Gastroesophageal sphincter (tissue), 4 donors: ENCODE measurements around the gene GSTM3. TPM values are rescaled to one million over a fixed set of nuclear protein-coding genes. Genes with fewer than 3 reads are reported as not detected.
A peak's percentile ranks its signal among the peaks of the same experiment; 100 is the strongest.
"Not testable (repeated sequence)": the region's sequence is repeated elsewhere in the genome, so short reads cannot be mapped to it uniquely, and the experiment has no call there.

Experiments used
- ATAC-seq: fragments of 150-250 bp; one replicate; pipeline ENCODE4 v1.9.1; 2016; ENCODE audit warnings: mild to moderate bottlenecking, moderate library complexity
- H3K27ac ChIP-seq, 4 donors: fragments of 200-600 bp; sonication (generic) in 3 of 4; 1 replicate in 3 of 4; 2 replicates in 1 of 4; pipeline ENCODE4 v1.5.1; 2016 to 2019
- H3K27me3 ChIP-seq: fragments of 200-600 bp; sonication (generic); one replicate; pipeline ENCODE4 v1.5.1; 2019
- H3K36me3 ChIP-seq, 2 donors: fragments of 200-600 bp; sonication (generic); one replicate each; pipeline ENCODE4 v1.5.1; 2019; ENCODE audit warnings: control low read depth in 1 of 2
- H3K4me1 ChIP-seq, 3 donors: fragments of 200-600 bp; sonication (generic); 1 replicate in 2 of 3; 2 replicates in 1 of 3; pipeline ENCODE4 v1.5.1; 2016 to 2019; ENCODE audit warnings: control low read depth in 2 of 3
- H3K4me3 ChIP-seq, 2 donors: fragments of 200-600 bp; sonication (generic); one replicate each; pipeline ENCODE4 v1.5.1; 2019; ENCODE audit warnings: mild to moderate bottlenecking in 1 of 2, moderate library complexity in 1 of 2
- H3K9me3 ChIP-seq, 3 donors: fragments of 200-600 bp; sonication (generic); one replicate each; pipeline ENCODE4 v1.5.1; 2017 to 2019; ENCODE audit warnings: control low read depth in 2 of 3
- EP300 ChIP-seq: sonication (generic); formaldehyde crosslinking; IDR thresholded peaks from one replicate; pipeline ENCODE4 v1.6.1; 2017; ENCODE audit warnings: antibody characterized with exemption, mild to moderate bottlenecking
- POLR2A ChIP-seq, 2 donors: fragments of 450-650 bp; IDR thresholded peaks; one replicate each; pipeline ENCODE4 v1.6.1; 2017; ENCODE audit warnings: antibody characterized with exemption in 2 of 2, mild to moderate bottlenecking in 2 of 2, moderate library complexity in 1 of 2
- POLR2AphosphoS5 ChIP-seq: sonication (generic); formaldehyde crosslinking; IDR thresholded peaks from one replicate; pipeline ENCODE4 v1.6.1; 2017; ENCODE audit warnings: antibody characterized with exemption
- WGBS, 2 donors: methylation state at CpG; one replicate each; pipeline ENCODE4 v1.1.5; 2018; ENCODE audit warnings: low coverage in 1 of 2; 5-methylcytosine and 5-hydroxymethylcytosine counted together
- total RNA-seq, 4 donors: library from RNA; depleted of rRNA; stranded (reverse); fragments of >200 nt; gene quantifications; one replicate each; pipeline ENCODE4 v1.1.0, GENCODE V29; 2016
- TF ChIP-seq, protein P1 (sequence below), 4 experiments: fragments of 200-600 bp in 2 of 4; fragments of 450-650 bp in 2 of 4; sonication (generic) in 1 of 4; IDR thresholded peaks; one replicate each; pipeline ENCODE4 v1.5.1; 2017 to 2019; ENCODE audit warnings: antibody characterized with exemption in 4 of 4, mild to moderate bottlenecking in 2 of 4, moderate library complexity in 2 of 4

Gene GSTM3
- total RNA-seq, 4 donors from 2014 or later: 70.1 to 90.9 (median 80.1) TPM

DNA sequence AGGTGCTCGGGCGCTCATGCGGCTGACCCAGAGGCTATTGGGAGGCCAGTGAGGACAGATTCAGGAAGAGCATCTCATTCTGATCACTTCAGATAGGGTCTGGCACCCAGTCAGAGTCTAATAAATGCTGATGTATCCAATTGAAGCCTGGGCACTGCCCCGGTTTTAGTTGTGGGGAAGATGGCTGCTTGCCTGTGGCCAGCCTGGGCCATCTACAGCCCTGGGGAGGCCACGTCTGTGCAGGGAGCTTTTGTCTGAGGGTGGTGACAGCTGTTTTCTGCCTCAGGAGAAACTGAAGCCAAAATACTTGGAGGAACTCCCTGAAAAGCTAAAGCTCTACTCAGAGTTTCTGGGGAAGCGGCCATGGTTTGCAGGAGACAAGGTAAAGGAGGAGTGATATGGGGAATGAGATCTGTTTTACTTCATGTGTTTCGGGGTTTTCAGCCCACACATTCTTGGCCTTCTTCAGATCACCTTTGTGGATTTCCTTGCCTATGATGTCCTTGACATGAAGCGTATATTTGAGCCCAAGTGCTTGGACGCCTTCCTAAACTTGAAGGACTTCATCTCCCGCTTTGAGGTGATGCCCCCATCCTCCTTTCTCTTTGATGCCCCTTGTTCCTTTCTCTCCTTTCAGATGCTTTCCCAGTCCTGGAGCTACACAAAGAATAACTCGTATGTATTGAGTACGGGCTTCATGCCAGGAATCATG is 26.0 kb downstream of the GSTM3 start:
- ATAC-seq: no peak
- 58 to 72% methylated on average over 6 to 10 of the region's 12 CpGs for WGBS, 2 donors
- peaks cover 0 to 5% (median 0%) of the 10 kb centered on the region in 3 donors for H3K4me1 ChIP-seq
- no peak overlapping the region for H3K27ac ChIP-seq
- no peaks in the 10 kb centered on the region for H3K36me3 ChIP-seq
- H3K9me3 ChIP-seq: no peaks in the 10 kb centered on the region
- H3K27me3 ChIP-seq: no peaks in the 10 kb centered on the region
- TF ChIP-seq POLR2AphosphoS5: no peak
- TF ChIP-seq EP300: no peak
- TF ChIP-seq, protein P1, sequence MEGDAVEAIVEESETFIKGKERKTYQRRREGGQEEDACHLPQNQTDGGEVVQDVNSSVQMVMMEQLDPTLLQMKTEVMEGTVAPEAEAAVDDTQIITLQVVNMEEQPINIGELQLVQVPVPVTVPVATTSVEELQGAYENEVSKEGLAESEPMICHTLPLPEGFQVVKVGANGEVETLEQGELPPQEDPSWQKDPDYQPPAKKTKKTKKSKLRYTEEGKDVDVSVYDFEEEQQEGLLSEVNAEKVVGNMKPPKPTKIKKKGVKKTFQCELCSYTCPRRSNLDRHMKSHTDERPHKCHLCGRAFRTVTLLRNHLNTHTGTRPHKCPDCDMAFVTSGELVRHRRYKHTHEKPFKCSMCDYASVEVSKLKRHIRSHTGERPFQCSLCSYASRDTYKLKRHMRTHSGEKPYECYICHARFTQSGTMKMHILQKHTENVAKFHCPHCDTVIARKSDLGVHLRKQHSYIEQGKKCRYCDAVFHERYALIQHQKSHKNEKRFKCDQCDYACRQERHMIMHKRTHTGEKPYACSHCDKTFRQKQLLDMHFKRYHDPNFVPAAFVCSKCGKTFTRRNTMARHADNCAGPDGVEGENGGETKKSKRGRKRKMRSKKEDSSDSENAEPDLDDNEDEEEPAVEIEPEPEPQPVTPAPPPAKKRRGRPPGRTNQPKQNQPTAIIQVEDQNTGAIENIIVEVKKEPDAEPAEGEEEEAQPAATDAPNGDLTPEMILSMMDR (IDR thresholded peaks at IDR 0.05): no peak
- no peak for TF ChIP-seq POLR2A (IDR thresholded peaks at IDR 0.05)
- H3K4me3 ChIP-seq: no peak overlapping the region

DNA sequence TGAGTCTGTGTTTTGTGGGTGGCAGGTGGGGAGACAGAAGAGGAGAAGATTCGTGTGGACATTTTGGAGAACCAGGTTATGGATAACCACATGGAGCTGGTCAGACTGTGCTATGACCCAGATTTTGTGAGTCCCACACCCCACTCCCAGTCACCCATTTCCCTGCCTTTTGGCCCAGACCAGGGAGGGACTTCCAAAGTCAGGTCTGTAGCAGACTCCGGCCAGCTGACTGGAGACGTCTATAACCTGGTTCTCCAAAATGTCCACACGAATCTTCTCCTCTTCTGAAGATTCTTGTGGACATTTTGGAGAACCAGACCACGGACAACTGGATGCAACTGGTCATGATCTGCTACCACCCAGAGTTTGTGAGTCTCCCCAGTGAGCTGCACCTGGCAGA is 27.2 kb downstream of the GSTM3 start:
- ATAC-seq: no peak
- H3K36me3 ChIP-seq: no peaks in the 10 kb centered on the region
- TF ChIP-seq POLR2AphosphoS5 (no peak), POLR2A (IDR thresholded peaks at IDR 0.05) (no peak), EP300 (no peak)
- TF ChIP-seq, protein P1 (IDR thresholded peaks at IDR 0.05): no peak
- no peaks in the 10 kb centered on the region for H3K27me3 ChIP-seq
- peaks cover 0 to 7% (median 0%) of the 10 kb centered on the region in 3 donors for H3K9me3 ChIP-seq
- H3K4me1 ChIP-seq: peaks cover 0 to 5% (median 0%) of the 10 kb centered on the region in 3 donors
- H3K4me3 ChIP-seq: no peak overlapping the region
- WGBS, 2 donors: 76 to 83% methylated on average over 1 to 2 of the region's 5 CpGs
- H3K27ac ChIP-seq: no peak overlapping the region

DNA sequence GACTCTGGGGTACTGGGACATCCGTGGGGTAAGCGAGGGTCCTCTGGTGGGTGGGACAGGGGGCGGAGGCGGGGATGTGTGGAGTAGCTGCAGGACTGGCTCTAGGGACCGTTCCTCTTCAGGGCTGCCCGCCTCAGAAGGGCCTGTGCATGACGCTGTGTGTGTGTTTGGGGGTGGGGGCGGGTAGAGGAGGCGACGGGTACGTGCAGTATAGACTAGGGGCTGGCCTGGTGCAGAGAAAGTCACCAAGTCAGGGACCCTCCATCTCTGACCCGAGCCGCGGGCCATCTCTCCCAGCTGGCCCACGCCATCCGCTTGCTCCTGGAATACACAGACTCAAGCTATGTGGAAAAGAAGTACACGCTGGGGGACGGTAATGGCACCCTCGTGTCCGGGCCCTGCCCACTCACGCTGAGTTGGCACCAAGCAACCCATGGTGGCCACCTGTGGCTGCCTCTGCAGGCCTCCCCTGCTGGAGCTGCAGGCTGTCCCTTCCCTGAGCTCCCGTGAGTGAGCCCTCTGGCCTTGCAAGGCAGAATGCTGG is 28.4 kb downstream of the GSTM3 start:
- Histone ChIP-seq H3K4me1 (peaks cover 0 to 5% (median 0%) of the 10 kb centered on the region in 3 donors), H3K27ac (peak overlapping the region in 1 of 4 donors; percentile 49), H3K27me3 (no peaks in the 10 kb centered on the region), H3K4me3 (peak overlapping the region in 1 of 2 donors; percentile 49), H3K36me3 (no peaks in the 10 kb centered on the region), H3K9me3 (peaks cover 0 to 8% (median 0%) of the 10 kb centered on the region in 3 donors)
- ATAC-seq: peak; percentile 30
- 20% methylated on average over 2 of the region's 22 CpGs; no CpG with 5 or more reads in 1 of the 2 donors for WGBS, 2 donors
- TF ChIP-seq POLR2A (IDR thresholded peaks at IDR 0.05) (no peak), POLR2AphosphoS5 (no peak), EP300 (no peak)
- TF ChIP-seq, protein P1 (IDR thresholded peaks at IDR 0.05): no peak

DNA sequence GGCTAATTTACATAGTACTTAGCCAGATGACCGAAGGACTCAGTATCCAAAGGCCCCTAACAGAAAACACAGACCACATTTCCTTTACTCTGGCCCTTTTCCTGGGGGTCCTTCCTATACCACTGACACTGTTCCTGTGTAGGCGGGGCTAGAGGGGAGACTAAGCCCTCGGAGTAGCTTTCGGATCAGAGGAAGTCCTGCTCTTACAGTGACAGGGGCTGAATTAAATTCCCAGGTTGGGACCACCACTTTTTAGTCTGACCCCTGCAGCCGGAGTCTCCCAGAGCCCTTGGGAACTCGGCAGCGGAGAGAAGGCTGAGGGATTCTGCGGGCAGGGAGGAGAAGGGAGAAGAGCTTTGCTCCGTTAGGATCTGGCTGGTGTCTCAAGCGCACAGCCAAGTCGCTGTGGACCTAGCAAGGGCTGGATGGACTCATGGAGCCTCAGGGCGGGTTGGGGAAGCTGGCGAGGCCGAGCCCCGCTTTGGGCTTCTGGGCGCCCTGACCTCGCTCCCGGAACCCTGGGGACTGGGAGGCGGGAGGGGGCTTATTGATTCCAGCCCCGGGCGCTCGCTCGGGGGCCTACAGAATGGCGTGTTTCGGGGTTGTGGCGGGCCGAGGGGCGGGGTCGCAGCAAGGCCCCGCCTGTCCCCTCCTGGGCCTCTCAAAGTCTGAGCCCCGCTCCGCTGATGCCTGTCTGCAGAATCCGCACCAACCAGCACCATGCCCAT is 29.1 kb downstream of the GSTM3 start, which contains the start of gene GSTM5:
GSTM5 (plus strand) TSS at position 659 of the 728 bp plus-strand sequence; CDS start at position 721, 62 bp downstream.
- H3K9me3 ChIP-seq, H3K27me3 ChIP-seq: not testable (repeated sequence)
- peak; percentile 66 for ATAC-seq

DNA sequence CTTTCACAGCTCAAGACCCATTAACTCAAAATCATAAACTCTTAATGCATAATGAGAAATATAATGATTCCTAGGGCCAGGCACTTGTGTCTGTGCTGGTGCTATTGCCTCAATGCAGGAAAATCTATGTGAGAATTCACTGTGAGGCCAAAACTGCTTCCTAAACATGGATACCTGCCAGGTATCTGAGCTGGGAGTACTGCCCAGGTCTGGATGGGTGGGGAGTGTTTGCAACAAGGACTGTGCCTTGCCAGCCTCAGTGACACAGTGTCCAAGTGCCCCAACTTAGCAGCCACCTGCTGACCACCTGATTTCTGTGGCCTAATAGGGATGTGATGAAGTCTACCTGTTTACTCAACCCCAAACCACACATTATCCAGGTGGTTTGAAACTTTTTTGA is 31.0 kb downstream of the GSTM3 start:
- H3K27ac ChIP-seq, H3K4me3 ChIP-seq, H3K4me1 ChIP-seq, H3K9me3 ChIP-seq, ATAC-seq, H3K36me3 ChIP-seq, H3K27me3 ChIP-seq: not testable (repeated sequence)

More for the DNA sequence above, 29.1 kb downstream of the GSTM3 start, which contains the start of gene GSTM5:
- peak within 1 kb of the TSS in 2 of 4 donors; percentile 49 to 62 for H3K27ac ChIP-seq
- WGBS, 2 donors: 3% methylated on average over 6 of the region's 33 CpGs; no CpG with 5 or more reads in 1 of the 2 donors
- peak within 1 kb of the TSS in 1 of 2 donors; percentile 49 for H3K4me3 ChIP-seq
- H3K4me1 ChIP-seq, H3K36me3 ChIP-seq: not testable (repeated sequence)

DNA sequence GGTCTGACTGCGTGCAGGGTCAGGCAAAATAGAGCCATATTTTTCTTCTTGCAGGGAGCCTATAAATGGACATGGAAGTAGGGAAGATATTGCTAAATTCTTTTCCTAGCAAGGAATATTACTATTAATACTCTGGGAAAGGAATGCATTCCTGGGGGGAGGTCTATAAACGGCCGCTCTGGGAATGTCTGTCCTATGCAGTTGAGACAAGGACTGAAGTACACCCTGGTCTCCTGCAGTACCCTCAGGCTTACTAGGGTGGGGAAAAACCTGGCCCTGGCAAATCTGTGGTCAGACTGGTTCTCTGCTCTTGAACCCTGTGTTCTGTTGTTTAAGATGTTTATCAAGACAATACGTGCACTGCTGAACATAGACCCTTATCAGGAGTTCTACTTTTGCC is 31.9 kb downstream of the GSTM3 start:
- not testable (repeated sequence) for H3K36me3 ChIP-seq, H3K4me3 ChIP-seq, H3K9me3 ChIP-seq, H3K27ac ChIP-seq, ATAC-seq, H3K27me3 ChIP-seq, H3K4me1 ChIP-seq
- 70 to 73% methylated on average over 3 to 4 of the region's 4 CpGs for WGBS, 2 donors
